PC-3 (cell line): ENCODE results near the gene SF3B6. TPM values are rescaled to one million over a fixed set of nuclear protein-coding genes. Genes with fewer than 3 reads are reported as not detected.

Experiments
- ATAC-seq: fragments of 200-7000 bp; cut with Tn5 transposase; 2 replicates; pipeline ENCODE4 v1.9.1; 2020; ENCODE audit warnings: mild to moderate bottlenecking, moderate library complexity
- BruUV-seq: library from RNA; stranded (reverse); fragments of 400-500 nt; replicated peaks from 2 replicates; lab custom pipeline; 2021; lab: Mats Ljungman, UMichigan
- CTCF ChIA-PET: fragments of 300-600 bp; sonication (Branson Sonifier 250); formaldehyde crosslinking; loops from one replicate; lab custom pipeline; 2022; ENCODE audit warnings: antibody characterized with exemption; lab: Charles Lee
- POLR2A ChIA-PET: fragments of 300-600 bp; sonication (Branson Sonifier 250); formaldehyde crosslinking; loops from one replicate; lab custom pipeline; 2022; ENCODE audit warnings: antibody characterized with exemption; ENCODE audit not compliant: unreplicated experiment; lab: Charles Lee
- DNase-seq: peaks from one replicate; pipeline ENCODE4 v3.0.0-alpha.2; 2015
- H2AFZ ChIP-seq: fragments of 300-600 bp; sonication (generic); 2 replicates; pipeline ENCODE4 v1.6.0; 2016; ENCODE audit warnings: antibody characterized with exemption, low read length
- H3F3A ChIP-seq: fragments of 300-600 bp; sonication (generic); one replicate; pipeline ENCODE4 v1.6.0; 2017; ENCODE audit warnings: antibody characterized with exemption, low read length, control low read depth, mild to moderate bottlenecking; ENCODE audit not compliant: unreplicated experiment
- H3K27ac ChIP-seq: fragments of 300-600 bp; sonication (generic); 2 replicates; pipeline ENCODE4 v1.5.1; 2016; ENCODE audit warnings: mild to moderate bottlenecking, low read length
- H3K27me3 ChIP-seq: fragments of 300-600 bp; sonication (generic); 2 replicates; pipeline ENCODE4 v1.6.1; 2016; ENCODE audit warnings: low read length, mixed read lengths
- H3K36me3 ChIP-seq: fragments of 300-600 bp; sonication (generic); 2 replicates; pipeline ENCODE4 v1.6.1; 2016; ENCODE audit warnings: low read depth, mixed run types, low read length, mixed read lengths
- H3K4me1 ChIP-seq: fragments of 300-600 bp; sonication (generic); 2 replicates; pipeline ENCODE4 v1.5.1; 2016; ENCODE audit warnings: low read length; ENCODE audit not compliant: insufficient read depth
- H3K4me2 ChIP-seq: fragments of 300-600 bp; sonication (generic); 2 replicates; pipeline ENCODE4 v1.6.0; 2016; ENCODE audit warnings: low read length
- H3K4me3 ChIP-seq: fragments of 300-600 bp; sonication (generic); 2 replicates; pipeline ENCODE4 v1.5.1; 2016; ENCODE audit warnings: mild to moderate bottlenecking, low read length, mixed read lengths
- H3K79me2 ChIP-seq: fragments of 300-600 bp; sonication (generic); 2 replicates; pipeline ENCODE4 v1.6.1; 2017; ENCODE audit warnings: low read length, mixed read lengths
- H3K9ac ChIP-seq: fragments of 300-600 bp; sonication (generic); 2 replicates; pipeline ENCODE4 v1.6.0; 2016; ENCODE audit warnings: mild to moderate bottlenecking, low read length
- H3K9me2 ChIP-seq: fragments of 300-600 bp; sonication (generic); replicated peaks from 2 replicates; pipeline ENCODE4 v1.6.1; 2016; ENCODE audit warnings: mixed run types, low read length, mixed read lengths
- H3K9me3 ChIP-seq: fragments of 300-600 bp; sonication (generic); 2 replicates; pipeline ENCODE4 v1.6.1; 2016; ENCODE audit warnings: low read length, mixed read lengths
- H4K20me1 ChIP-seq: fragments of 300-600 bp; sonication (generic); 2 replicates; pipeline ENCODE4 v1.6.1; 2016; ENCODE audit warnings: low read length, mixed read lengths
- EZH2 ChIP-seq: fragments of 300-600 bp; sonication (generic); IDR thresholded peaks from one replicate; pipeline ENCODE4 v1.6.1; 2017; ENCODE audit warnings: antibody characterized with exemption, mild to moderate bottlenecking, low read length; ENCODE audit not compliant: unreplicated experiment
- EZH2phosphoT487 ChIP-seq: fragments of 300-600 bp; sonication (generic); IDR thresholded peaks from 2 replicates; pipeline ENCODE4 v1.6.1; 2018; ENCODE audit warnings: mild to moderate bottlenecking, antibody characterized with exemption, low read length, borderline replicate concordance
- intact Hi-C: fragments of 100-400 bp; cut with micrococcal nuclease; formaldehyde crosslinking; loops from 2 replicates; pipeline ENCODE4 v1.9.0; 2023
- total RNA-seq: library from RNA; depleted of rRNA; stranded (reverse); fragments of >200 nt; gene quantifications from 2 replicates; pipeline ENCODE4 v1.2.3, GENCODE V29; 2014; rRNA removed
- TF ChIP-seq, protein P1 (sequence below): fragments of 300-600 bp; sonication (generic); conservative IDR thresholded peaks from 2 replicates; pipeline ENCODE4 v1.5.1; 2017; ENCODE audit warnings: antibody characterized with exemption, low read depth, mild to moderate bottlenecking, low read length

Gene SF3B6
- total RNA-seq, 1 experiment from 2014 or later: 220 TPM

DNA sequence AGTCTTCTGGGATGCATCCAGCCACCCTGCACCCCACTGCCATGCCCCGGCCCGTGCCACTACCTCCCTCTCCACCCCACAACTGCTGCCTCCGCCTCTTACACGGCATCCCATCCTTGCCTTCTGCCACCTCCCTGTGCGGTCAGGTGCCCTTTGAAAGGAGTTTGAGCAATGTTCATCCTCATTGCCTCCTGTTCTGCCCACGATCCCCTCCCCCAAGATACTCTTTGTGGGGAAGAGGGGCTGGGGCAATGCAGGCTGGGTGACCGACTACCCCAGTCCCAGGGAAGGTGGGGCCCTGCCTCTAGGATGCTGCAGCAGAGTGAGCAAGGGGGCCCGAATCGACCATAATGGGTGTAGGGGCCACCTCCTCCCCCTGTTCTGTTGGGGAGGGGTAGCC lies 57.9 kb downstream of the SF3B6 start:
- CTCF ChIA-PET: no interaction called here
- Histone ChIP-seq H3K9me3 (no peaks in the 10 kb centered on the region), H2AFZ (no peak overlapping the region), H3K36me3 (no peaks in the 10 kb centered on the region), H3K4me2 (no peak overlapping the region), H3K27ac (no peak overlapping the region), H3K4me3 (no peak overlapping the region), H3K4me1 (peaks cover 46% of the 10 kb centered on the region), H3K79me2 (no peaks in the 10 kb centered on the region), H3K27me3 (no peaks in the 10 kb centered on the region), H3F3A (no peaks in the 10 kb centered on the region), H3K9me2 (no peaks in the 10 kb centered on the region), H4K20me1 (no peaks in the 10 kb centered on the region), H3K9ac (no peak overlapping the region)
- POLR2A ChIA-PET: no interaction called here
- BruUV-seq: no TSS peak
- no peak for DNase-seq
- intact Hi-C loops: no loop called here
- no peak for ATAC-seq
- TF ChIP-seq, protein P1, sequence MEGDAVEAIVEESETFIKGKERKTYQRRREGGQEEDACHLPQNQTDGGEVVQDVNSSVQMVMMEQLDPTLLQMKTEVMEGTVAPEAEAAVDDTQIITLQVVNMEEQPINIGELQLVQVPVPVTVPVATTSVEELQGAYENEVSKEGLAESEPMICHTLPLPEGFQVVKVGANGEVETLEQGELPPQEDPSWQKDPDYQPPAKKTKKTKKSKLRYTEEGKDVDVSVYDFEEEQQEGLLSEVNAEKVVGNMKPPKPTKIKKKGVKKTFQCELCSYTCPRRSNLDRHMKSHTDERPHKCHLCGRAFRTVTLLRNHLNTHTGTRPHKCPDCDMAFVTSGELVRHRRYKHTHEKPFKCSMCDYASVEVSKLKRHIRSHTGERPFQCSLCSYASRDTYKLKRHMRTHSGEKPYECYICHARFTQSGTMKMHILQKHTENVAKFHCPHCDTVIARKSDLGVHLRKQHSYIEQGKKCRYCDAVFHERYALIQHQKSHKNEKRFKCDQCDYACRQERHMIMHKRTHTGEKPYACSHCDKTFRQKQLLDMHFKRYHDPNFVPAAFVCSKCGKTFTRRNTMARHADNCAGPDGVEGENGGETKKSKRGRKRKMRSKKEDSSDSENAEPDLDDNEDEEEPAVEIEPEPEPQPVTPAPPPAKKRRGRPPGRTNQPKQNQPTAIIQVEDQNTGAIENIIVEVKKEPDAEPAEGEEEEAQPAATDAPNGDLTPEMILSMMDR: no peak
- TF ChIP-seq EZH2phosphoT487 (no peak), EZH2 (no peak)

DNA sequence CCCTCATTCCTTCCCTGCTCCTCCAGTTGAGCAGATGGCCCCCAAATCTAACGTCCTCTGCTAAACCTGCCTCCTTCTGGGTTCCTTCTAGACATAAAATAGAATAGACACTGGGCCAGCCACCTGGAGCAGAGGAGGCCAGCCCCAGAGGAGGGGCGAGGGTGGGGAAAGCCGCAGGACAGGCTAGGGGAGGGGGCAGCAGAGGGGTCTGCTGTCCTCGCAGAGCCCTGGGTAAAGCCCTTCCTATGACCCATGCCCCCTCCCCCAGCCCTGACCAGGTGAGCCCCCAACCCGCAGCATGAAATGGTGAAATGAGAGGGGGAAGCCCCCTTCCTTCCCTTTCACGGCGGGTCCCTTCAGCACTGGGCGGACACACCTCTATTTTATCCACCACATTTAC lies 58.4 kb downstream of the SF3B6 start:
- TF ChIP-seq, protein P1: no peak
- TF ChIP-seq EZH2 (no peak), EZH2phosphoT487 (no peak)
- H3K4me2 ChIP-seq: no peak overlapping the region
- H3F3A ChIP-seq: no peaks in the 10 kb centered on the region
- peaks cover 51% of the 10 kb centered on the region for H3K4me1 ChIP-seq
- H3K27ac ChIP-seq: no peak overlapping the region
- H3K9ac ChIP-seq: no peak overlapping the region
- no peaks in the 10 kb centered on the region for H3K9me2 ChIP-seq
- POLR2A ChIA-PET: no interaction called here
- no peaks in the 10 kb centered on the region for H4K20me1 ChIP-seq
- ATAC-seq: no peak
- no peaks in the 10 kb centered on the region for H3K9me3 ChIP-seq
- no peaks in the 10 kb centered on the region for H3K27me3 ChIP-seq
- DNase-seq: no peak
- intact Hi-C loops: no loop called here
- no TSS peak for BruUV-seq
- no peaks in the 10 kb centered on the region for H3K36me3 ChIP-seq
- no peaks in the 10 kb centered on the region for H3K79me2 ChIP-seq
- CTCF ChIA-PET: no interaction called here
- H3K4me3 ChIP-seq: no peak overlapping the region
- H2AFZ ChIP-seq: no peak overlapping the region

Other genes starting within 250 kb of the SF3B6 start
- 8.6 TPM in 2 replicates for gene ATAD2B, start 149.2 kb downstream of the SF3B6 start, total RNA-seq
- 14.2 and 15.4 TPM in 2 replicates for gene UBXN2A, start 135.9 kb downstream of the SF3B6 start, total RNA-seq
- gene MFSD2B, start 66.2 kb downstream of the SF3B6 start, total RNA-seq: not detected in 2 replicates
- 5.6 and 11.5 TPM in 2 replicates for gene WDCP, start 28.9 kb downstream of the SF3B6 start, total RNA-seq
- gene FKBP1B, start 26.6 kb downstream of the SF3B6 start, total RNA-seq: 2.1 and 2.7 TPM in 2 replicates
- 37.0 and 42.4 TPM in 2 replicates for gene TP53I3, start 8.5 kb upstream of the SF3B6 start, total RNA-seq
- gene PFN4, start 47.0 kb upstream of the SF3B6 start, total RNA-seq: 0.44 and 2.3 TPM in 2 replicates
- 4.5 and 8.8 TPM in 2 replicates for gene FAM228B, start 47.1 kb upstream of the SF3B6 start, total RNA-seq
- gene FAM228A, start 98.7 kb upstream of the SF3B6 start, total RNA-seq: not detected in 2 replicates